ENCODE data around the gene PRR36.
"Not testable (repeated sequence)": the region's sequence is repeated elsewhere in the genome, so short reads cannot be mapped to it uniquely, and the experiment has no call there.

PRR36 gene

DNA sequence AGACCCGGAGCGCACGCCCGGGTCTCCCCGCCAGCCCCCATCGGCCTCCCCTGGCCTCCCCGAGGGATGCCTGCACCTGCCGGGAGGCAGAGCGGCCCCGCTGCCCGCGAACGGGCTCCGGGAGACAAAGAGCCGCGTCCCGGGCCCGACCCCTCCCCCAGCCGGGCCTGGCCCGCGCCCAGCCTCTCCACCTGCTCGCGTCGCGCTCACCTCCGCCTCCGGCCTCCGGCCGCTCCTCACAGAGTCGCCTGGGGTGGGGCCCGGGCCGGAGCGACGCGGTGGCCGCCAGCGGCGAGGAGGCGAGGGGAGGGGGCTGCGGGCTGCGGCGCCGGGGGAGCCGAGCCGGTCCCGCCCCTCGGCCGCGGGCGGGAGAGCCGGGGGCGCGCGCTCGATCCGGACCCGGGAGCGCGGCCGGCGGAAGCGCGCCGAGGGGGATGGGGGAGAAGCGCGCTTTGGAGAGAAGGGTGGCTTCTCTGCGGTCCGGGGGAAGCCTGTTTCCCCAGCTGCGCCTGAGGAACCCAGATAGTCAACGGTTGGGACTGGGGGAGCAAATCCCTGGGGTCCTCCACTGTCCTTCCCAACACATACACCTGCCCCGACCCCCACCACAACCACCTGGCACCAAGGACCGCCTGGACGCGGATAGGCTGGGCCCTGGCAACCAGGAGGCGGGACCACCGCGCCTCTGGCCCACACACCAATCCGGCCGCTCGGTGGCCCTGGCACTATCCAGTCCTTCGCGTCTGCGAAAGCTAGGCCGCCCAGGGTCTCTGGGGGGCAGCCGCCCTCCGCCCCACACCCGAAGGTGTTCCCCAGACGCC is at the start of gene PRR36:
Gene PRR36, minus strand, starts transcription at position 315 of the 821 bp plus-strand sequence. CDS start 701 bp downstream, outside the sequence.
- no peak for DNase-seq (ENCODE audit: low read depth in 2 of 2)

DNA sequence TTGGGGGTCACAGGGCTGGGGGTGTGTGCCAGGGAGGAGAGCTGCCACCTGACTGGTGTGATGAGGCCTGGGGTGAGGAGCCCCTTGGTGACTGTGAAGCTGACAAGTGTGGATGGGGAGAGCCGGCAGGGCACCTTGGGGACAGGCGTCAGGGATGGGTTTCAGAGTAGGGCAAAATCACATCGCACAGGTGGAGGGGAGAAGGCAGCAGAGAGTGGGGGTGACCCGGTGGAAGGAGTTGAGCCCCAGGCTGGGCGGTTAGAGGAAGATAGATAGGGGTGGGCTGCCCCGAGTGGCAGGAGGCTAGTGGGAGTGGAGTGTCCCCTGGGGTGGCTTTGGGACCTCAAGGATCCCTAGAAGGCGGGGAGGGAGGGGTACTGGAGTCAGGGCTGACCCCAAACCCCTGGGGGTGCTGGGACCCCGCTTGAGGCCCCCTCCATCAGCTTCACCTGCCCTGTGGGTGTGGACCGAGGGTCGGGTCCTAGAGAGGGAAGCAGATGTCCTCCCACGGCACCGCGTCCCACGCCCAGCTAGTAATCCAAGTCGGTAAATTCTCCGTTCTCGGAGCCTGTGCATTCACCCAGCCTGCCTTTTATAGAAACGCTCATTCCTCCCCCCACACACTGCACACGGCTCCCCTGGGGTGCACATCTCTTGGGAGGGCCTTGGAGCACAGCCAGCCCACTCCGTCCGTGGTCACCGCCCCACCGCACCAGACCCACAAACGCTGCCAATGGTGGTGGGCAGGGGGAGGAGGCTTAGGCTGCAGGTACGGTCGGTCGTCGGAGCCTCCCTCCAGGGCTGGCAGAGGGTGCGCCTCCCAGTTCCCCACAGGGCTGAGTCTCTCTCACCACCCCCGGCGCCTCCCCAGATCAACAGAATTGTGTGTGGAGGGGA is 49.4 kb upstream of the PRR36 start:
- no peak for DNase-seq (ENCODE audit: low read depth in 2 of 2)

DNA sequence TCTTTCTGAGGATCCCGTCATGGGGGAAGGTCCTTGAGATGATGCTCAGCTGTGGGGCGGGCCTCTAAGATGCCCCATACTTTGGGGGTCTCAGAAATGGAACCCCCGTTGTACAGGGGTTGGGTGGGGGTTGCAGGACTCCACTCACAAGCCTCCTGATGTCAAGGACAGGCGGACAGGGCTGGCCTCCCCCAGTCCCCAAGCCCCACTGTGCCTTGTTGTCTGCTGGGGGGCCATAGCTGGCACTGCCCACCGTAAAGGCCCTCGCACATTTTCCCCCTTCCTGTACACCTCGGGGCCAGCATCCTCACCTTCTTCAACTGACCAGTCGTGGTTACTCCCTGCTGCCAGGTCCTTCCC is 48.6 kb upstream of the PRR36 start:
- no peak for DNase-seq (ENCODE audit: low read depth in 2 of 2)

DNA sequence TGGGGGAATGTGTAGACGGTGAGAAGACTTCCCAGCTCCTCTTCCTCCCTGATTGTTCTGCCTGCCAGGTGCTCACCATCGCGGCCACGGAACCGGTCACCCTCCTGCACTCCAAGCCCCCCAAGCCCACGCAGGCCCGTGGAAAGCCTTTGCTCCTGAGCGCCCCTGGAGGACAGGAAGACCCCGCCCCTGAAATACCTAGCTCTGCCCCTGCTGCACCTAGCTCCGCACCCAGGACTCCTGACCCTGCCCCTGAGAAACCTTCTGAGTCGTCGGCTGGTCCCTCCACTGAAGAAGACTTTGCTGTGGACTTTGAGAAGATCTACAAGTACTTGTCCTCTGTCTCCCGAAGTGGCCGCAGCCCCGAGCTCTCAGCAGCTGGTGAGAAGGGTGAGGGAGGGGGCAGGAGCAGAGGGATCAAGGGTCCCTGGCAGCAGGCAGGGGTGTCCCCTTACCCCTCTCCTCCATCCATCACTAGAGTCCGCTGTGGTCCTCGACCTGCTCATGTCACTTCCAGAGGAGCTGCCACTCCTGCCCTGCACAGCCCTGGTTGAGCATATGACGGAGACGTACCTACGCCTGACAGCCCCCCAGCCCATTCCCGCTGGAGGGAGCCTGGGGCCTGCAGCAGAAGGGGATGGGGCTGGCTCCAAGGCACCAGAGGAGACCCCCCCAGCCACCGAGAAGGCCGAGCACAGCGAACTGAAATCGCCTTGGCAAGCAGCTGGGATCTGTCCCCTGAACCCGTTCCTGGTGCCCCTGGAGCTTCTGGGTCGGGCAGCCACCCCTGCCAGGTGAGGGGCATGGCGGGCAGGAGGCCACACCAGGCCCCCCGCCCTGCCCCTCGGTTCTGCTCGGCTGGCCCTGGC is 48.0 kb upstream of the PRR36 start:
- DNase-seq (ENCODE audit: low read depth in 2 of 2) = no peak

DNA sequence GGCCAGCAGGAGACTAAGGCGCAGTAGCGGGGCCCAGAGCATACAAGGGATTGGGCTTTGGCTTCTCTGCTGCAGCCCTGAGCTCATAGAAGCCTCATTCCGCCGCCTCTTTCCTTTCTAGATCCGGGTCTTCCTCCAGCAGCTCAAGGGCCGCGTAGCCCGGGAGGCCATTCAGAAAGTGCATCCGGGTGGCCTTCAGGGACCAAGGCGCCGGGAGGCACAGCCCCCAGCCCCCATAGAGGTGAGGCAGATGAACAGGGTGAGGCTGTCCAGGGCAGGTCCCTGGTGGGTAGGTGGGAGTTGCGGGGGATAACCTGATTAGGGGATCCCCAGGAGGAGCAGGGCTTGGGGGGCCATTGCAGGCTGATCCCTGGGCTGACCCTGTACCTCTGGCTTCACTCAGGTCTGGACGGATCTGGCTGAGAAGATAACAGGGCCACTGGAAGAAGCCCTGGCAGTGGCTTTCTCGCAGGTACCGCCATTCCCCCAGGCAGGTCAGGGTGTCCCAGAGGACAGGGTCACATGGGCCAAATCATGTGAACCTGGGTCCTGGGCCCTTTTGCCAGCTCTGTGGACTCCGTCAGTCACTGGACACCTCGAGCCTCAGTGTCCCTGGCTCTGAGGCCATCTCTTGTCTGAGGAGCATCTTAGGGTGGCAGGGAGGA is 47.2 kb upstream of the PRR36 start:
- no peak for DNase-seq (ENCODE audit: low read depth in 2 of 2)

DNA sequence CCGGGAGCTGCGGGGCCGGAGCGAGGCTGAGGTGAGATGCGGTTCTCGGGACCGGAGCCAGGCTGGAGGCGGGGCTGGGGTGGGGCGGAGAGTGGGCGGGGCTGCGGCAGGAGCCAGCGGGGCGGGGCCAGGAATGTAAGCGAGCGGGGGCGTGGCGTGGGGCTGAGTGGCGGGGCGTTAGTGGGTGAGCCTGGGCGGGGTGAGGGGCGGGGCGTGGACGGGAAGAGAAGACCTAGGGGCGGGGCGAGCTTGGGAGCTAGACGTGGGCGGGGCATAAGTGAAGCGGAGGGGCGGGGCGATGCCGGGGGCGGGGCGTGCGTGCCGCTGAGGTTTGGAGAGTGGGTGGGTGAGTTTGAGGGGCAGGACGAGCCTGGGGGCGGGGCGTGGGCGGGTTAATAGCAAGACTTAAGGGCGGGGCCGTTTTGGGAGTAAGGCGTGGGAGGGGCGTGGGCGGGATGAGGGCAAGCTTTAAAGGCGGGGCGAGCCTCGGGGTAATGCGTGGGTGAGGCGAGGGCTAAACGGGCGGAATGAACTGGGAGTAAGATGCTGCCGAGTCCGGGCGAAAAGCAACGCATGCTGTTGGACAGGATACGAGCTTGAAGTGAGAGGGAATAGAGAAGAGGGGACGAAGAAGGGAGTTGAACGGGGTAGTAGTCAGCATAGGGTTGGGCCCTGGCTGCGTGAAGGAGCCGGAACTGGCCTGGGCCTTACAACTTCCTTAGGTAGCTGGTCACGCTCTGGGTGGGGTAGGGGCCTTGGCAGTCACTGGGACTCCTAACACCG is 46.5 kb upstream of the PRR36 start:
- DNase-seq (ENCODE audit: low read depth in 2 of 2) = peak; percentile 99 to 100

DNA sequence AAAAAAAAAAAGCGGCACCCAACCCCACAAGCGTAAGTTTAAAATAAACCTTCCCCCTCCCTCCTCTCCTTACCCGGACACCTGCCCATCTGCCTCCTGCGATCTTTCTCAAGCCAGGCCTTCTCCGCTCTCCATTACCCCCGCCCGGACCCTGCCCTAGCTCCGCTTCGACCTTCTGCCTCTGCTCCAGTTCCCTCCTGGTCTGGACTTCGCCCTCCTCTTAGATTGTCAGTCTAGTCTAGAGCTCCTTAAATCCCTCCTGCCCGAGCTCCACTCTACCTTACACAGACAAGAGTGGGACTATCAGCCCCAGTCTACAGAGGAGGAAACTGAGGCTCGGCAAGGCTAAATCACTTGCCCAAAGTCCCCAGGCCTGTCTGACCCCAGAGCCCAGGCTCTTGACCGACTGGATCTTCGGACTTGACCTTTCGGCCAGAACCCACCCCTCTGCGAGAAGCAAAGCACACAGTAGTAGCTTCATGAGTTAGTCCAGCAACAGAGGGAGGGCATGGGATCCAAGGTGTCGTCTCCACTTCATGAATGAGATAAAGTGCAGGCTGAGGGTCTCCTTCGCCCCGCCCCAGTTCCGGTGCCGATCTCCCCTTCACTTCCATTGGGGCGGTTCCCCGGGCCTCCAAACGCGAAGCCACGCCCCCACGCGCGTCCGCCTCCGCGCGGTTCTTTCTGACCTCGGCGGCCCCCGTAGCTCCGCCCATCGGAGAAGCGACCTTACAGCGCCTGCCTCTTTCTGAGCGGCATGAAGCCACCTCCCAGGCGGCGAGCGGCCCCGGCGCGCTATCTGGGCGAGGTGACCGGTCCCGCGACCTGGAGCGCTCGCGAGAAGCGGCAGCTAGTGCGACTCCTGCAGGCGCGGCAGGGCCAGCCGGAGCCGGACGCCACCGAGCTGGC is 45.7 kb upstream of the PRR36 start, which contains the start of gene SNAPC2:
Gene SNAPC2, plus strand, starts transcription at position 729 of the 909 bp plus-strand sequence. Its CDS starts 29 bp downstream, at position 758.
- peak; percentile 88 to 93 for DNase-seq (ENCODE audit: low read depth in 2 of 2)

DNA sequence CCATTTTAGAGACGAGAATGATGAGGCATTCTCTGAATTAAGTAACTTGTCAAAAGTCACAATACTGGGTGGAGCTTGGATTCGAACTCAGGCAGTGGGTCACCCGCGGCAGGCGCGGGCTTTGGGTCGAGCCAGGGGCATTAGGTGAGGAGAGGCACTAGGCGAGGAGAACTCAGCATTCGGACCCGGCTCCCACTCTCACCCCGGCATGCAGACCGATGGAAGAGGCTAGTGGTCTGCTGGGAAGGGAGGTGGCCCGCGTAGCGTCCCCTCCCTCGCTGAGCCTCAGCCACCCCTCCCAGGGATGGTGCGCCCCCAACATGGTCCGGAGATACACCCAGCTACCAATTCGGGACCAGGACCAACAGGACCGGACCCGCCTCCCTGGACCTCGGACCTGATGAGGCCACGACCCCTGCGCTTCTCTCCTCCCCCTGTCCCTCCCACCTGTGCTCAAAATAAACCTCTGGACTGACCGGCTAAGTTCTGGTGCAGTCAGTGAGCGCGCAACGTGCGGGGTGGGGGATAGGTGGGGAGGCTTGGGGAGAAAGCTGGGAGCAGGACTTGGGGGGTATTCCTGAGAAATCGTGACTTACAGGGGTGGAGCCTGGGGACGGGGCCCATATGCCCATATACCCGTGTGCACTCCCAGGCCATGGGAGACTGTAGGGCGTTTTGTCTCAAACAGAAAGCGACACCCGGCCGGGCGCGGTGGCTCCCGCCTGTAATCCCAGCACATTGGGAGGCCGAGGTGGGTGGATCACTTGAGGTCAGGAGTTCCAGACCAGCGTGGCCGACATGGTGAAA is 44.6 kb upstream of the PRR36 start:
- DNase-seq (ENCODE audit: low read depth in 2 of 2) = no peak

DNA sequence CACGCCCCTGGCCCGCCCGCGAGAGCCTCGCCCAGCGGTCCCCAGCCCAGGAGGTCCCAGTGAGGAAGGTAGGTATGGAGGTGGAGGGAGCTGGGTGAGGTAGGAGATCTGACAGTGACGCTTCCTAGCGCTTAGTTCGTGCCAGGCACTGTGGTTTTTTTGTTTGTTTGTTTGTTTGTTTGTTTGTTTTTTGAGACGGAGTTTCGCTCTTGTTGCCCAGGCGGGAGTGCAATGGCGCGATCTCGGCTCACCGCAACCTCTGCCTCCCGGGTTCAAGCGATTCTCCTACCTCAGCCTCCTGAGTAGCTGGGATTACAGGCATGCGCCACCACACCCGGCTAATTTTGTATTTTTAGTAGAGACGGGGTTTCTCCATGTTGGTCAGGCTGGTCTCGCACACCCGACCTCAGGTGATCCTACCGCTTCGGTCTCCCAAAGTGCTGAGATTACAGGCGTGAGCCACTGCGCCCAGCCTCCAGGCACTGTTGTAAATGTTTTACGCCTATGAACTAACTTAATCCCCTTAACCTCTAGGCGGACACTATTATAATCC is 43.9 kb upstream of the PRR36 start:
- DNase-seq (ENCODE audit: low read depth in 2 of 2) = not testable (repeated sequence)

DNA sequence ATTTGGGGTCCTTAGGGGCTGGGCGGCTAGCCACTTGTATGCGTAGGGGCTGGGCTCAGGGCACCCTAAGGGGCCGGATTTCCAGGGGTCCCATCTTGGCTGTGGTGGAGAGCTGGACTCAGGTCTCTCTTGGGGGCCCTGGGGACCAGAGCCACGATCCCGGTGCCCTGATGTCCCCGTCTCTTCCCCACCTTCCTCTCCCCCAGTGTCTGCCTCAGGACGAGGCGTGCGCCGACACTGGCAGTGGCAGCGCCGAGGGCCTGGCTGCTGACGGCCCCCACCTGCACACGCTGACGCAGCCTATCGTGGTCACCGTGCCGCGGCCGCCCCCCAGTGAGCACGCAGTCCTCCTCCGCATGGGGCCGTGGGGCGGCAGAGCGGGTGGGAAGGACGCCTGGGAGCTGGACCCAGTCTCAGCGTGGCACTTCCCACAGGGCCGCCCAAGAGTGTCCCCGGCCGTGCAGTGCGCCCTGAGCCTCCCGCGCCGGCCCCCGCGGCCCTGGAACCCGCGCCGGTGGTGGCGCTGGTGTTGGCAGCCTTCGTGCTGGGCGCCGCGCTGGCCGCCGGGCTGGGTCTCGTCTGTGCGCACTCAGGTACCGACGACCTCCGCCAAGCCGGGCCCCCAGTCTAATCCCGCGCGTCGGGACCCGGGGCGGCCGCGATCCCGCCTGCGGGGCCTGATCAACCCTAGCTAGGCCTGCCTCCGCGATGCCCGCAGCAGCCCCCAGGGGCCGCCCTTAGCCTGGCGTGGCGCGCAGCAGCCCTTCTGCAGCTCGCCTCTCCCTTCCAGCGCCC is 43.3 kb upstream of the PRR36 start:
- DNase-seq (ENCODE audit: low read depth in 2 of 2) = peak in 1 of 2 donors; percentile 34

DNA sequence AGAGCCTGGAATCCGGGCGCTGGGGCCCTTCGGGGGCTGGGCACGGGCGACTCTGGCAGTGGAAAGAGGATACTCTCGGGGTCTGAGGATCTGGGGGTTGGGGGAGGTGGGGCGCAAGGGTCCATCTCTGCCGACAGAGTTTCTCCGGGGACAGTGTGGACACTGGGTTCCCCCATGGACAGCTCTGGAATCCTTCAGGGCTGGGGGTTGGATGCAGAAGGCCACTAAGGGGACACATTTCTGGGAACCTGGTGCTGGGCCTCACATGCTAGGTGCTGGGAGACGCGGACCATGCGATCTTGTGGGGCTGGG is 42.7 kb upstream of the PRR36 start:
- DNase-seq (ENCODE audit: low read depth in 2 of 2) = no peak

DNA sequence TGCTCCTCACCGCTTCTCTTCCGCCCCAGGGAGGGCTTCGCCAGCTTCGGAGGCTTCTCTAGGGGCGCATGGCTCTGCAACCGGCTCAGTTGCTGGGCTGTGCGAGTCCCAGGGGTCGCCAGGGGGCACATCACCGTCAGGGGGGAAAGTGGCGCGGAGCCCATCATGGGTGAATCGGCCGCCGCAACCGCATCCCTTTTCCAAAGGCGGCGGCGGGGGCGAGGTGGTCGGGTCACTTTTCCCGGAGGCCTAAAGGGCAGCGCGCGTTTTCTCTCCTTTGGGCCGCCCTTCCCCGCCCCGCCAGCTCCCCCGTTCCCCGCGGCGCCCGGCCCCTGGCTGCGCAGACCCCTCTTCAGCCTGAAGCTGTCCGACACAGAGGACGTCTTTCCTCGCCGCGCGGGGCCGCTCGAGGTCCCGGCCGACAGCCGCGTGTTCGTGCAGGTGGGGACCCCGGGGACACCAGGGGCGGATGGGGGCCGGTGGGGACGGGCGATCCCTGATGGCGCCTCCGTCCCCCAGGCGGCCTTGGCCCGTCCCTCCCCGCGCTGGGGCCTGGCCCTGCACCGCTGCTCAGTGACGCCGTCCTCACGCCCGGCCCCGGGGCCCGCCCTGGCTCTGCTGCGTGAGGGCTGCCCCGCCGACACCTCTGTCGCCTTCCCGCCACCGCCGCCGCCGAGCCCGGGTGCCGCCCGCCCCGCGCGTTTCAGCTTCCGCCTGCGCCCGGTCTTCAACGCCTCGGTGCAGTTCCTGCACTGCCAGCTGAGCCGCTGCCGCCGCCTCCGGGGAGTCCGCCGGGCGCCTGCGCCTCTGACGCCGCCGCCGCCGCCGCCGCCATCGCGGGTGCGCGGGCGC is 42.1 kb upstream of the PRR36 start:
- no peak for DNase-seq (ENCODE audit: low read depth in 2 of 2)

DNA sequence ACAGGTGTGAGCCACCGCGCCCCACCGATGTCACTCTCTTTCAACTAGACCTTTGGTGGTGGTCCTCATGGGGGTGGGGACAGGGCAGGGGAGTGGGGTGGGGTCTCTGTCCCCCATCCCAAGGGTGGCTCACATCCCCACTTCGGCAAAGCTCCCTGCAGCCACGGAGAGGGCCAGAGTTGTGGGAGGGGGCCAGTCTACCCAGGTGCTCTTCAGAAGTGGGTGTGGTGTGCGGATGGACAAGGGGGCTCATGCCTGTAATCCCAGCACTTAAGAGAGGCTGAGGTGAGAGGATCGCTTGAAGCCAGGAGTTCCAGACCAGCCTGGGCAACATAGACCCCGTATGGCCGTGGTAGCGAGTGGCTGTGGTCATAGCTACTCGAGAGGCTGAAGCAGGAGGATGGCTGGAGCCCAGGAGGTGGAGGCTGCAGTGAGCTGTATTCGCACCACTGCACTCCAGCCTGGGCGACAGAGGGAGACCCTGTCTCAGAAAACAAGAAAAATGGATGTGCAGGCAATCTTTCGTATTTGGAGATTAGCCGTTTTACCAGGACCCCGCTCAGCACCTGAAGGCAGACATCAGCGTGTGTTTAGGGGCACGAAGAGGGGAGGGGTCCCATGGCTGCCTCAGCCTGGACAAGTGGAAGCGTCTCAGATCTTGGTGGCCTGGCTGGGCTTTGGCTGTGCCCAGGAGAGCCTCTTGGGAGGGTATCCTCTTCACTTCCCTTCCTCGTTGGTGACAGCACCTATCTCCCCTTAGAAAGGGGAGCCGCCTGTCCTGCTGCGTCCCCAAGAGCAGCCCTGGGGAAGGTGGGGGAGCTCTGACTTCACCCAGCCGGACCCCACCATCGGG is 41.3 kb upstream of the PRR36 start:
- DNase-seq (ENCODE audit: low read depth in 2 of 2) = no peak

DNA sequence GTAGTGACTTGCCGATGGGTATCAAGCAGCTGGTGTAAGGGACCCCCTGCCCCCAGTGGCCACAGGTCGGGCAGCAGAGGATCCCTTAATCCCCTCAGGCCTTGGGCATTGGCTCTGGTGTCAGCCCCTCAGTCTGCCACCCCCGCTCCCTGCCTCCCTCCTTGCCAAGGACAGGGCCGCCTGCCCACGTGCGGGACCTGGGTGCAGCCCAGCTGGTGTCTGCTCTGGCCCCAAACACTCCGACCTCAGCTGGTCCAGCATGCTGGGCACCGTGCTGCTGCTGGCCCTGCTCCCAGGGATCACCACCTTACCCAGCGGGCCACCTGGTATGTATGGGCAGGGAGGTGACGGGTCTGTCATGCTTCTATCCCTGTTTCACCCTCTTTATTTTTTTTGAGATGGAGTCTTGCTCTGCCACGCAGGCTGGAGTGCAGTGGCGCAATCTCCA is 40.4 kb upstream of the PRR36 start, which contains the start of gene TGFBR3L:
Gene TGFBR3L, plus strand, starts transcription at position 233 of the 448 bp plus-strand sequence.
- no peak for DNase-seq (ENCODE audit: low read depth in 2 of 2)

DNA sequence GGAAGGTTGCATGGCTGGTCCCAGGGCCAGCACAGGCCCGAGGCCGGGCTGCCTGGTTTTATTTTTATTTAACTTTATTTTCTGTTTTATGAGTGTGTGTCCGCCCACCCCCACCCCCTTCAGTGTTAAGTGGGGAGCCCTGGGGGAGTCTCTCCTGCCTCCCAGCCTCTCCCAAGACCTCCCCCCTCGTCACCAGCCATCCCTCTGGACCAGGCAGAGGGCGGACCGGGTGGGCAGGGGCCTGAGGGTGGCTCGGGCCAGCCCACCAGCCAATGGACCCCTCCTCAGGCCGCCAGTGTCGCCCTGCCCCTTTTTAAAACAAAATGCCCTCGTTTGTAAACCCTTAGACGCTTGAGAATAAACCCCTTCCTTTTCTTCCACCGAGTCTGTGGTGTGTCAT is 39.9 kb upstream of the PRR36 start:
- DNase-seq (ENCODE audit: low read depth in 2 of 2) = no peak
